GM20000 (cell line): ENCODE measurements around the gene TRAF3.

Source experiments
- DNase-seq: peaks from one replicate; pipeline ENCODE4 v3.0.0; 2012; ENCODE audit warnings: low spot score
- TF ChIP-seq, protein P1 (sequence below): IDR thresholded peaks from 2 replicates; pipeline ENCODE4 v1.5.1; 2012; ENCODE audit warnings: mild to moderate bottlenecking, control low read depth; ENCODE audit errors: extremely low read depth, missing control alignments

The TRAF3 gene

DNA sequence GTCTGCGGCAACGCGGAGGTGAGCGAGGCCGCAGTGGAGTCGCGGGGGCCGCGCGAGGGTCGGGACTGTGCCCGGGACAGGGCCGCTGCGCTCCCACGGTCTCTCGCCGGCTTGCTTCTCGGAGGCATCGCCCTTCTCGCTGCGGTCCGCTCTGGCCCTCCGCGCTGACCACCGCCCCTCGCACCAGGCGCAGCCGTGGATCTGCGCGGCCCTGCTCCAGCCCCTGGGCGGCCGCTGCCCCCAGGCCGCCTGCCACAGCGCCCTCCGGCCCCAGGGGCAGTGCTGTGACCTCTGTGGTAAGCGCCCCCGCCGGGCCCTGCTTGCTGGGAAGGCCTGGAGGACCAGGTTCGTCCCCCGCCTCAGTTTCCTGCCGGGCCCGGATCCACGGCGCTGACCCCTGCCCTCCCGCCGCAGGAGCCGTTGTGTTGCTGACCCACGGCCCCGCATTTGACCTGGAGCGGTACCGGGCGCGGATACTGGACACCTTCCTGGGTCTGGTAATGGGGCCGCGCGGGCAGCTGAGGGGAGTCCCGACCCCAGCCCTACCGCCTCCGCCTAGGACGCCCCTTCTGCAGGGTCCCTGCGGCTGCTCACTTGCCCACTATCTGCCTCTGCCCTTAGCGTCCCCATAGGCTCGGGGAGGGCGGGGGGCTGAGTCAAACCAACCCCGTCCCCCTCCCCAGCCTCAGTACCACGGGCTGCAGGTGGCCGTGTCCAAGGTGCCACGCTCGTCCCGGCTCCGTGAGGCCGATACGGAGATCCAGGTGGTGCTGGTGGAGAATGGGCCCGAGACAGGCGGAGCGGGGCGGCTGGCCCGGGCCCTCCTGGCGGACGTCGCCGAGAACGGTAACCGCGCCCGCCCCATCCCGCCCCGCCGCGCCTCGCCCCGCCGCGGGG lies 152.2 kb downstream of the TRAF3 start:
- DNase-seq: no peak
- TF ChIP-seq, protein P1, sequence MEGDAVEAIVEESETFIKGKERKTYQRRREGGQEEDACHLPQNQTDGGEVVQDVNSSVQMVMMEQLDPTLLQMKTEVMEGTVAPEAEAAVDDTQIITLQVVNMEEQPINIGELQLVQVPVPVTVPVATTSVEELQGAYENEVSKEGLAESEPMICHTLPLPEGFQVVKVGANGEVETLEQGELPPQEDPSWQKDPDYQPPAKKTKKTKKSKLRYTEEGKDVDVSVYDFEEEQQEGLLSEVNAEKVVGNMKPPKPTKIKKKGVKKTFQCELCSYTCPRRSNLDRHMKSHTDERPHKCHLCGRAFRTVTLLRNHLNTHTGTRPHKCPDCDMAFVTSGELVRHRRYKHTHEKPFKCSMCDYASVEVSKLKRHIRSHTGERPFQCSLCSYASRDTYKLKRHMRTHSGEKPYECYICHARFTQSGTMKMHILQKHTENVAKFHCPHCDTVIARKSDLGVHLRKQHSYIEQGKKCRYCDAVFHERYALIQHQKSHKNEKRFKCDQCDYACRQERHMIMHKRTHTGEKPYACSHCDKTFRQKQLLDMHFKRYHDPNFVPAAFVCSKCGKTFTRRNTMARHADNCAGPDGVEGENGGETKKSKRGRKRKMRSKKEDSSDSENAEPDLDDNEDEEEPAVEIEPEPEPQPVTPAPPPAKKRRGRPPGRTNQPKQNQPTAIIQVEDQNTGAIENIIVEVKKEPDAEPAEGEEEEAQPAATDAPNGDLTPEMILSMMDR: no peak

DNA sequence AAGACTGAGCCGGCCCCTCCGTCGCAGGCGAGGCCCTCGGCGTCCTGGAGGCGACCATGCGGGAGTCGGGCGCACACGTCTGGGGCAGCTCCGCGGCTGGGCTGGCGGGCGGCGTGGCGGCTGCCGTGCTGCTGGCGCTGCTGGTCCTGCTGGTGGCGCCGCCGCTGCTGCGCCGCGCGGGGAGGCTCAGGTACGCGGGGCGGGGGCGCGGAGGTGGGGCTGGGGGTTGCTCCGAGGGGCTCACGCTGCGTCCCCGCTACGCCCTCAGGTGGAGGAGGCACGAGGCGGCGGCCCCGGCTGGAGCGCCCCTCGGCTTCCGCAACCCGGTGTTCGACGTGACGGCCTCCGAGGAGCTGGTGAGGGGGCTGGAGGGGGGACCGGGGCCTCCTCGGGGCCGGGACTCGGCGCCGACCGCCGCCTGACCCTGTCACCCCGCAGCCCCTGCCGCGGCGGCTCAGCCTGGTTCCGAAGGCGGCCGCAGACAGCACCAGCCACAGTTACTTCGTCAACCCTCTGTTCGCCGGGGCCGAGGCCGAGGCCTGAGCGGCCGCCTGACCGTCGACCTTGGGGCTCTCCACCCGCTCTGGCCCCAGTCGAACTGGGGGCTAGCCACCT lies 153.0 kb downstream of the TRAF3 start:
- TF ChIP-seq, protein P1: no peak
- peak; percentile 67 for DNase-seq

DNA sequence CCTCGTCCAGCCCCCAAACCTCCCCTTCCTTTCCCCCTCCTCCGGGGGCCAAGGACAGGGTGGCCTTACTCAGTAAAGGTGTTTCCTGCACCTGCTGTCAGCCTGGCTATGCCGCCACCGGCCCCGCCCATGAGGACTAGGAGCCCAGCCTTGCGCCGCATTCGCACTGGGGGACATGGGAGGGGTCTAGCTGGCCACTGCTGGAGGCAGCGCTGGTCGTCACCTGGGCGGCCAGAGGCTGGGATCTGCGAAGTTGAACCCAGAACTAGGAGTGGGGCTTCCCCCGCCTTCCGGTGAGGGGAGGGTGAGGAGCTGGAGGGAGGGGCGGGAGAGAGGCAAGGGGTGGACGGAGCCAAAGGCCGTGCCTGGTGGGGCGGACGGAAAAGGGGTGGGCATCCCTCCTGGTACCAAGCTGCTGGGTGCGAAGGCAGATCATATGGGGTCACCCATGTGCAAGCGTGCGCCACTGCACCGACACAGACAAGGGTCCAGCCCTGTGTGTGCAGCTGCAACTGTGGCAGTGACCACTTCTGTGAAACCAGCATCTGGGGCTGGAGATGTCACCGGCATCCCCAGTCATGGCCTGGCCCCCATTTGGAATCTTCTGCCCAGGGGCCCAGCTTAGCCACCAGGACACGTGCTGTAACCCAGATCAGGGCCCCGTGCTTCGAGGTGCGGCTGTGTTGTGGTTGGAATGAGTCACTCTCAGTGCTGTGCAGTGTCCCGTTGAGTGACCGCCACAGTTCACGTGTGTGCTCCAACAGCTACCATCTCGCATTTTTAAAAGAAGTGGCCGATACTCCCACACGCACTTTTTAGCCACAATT lies 153.7 kb downstream of the TRAF3 start:
- DNase-seq: no peak
- TF ChIP-seq, protein P1: no peak

DNA sequence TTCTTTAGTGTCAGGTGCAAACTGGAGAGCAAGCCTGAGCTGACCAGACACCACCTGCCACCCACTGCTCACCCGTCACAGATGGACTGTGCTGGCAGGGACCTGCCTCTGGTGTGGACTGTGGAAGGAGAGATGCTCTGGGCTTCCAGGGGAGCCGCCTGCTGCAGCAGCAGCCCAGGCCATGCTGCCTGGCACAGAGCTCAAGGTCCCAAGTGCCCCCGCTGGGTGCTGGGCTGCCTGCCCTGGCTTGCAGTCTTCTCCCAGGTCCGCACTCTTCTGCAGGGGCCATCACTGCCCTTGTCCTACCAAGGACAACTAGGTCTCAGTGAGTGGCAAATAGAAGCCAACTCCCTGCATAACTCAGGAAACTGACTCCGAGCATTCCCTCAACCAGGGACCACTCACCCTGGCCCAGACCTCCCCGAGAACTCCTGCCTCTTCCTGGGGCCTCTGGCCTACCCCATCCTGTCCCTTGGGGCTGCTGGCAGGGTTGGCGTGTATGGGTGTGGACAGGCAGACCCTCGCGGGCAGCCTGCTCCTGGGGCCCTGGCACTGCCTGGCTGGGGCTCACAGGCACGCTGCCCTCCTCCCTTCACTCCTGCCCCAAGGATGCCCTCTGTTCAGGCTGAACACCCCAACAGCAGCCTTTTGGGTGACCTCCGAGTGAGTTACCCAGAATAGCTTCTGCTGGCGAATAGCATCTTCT lies 154.5 kb downstream of the TRAF3 start:
- TF ChIP-seq, protein P1: no peak
- DNase-seq: no peak

DNA sequence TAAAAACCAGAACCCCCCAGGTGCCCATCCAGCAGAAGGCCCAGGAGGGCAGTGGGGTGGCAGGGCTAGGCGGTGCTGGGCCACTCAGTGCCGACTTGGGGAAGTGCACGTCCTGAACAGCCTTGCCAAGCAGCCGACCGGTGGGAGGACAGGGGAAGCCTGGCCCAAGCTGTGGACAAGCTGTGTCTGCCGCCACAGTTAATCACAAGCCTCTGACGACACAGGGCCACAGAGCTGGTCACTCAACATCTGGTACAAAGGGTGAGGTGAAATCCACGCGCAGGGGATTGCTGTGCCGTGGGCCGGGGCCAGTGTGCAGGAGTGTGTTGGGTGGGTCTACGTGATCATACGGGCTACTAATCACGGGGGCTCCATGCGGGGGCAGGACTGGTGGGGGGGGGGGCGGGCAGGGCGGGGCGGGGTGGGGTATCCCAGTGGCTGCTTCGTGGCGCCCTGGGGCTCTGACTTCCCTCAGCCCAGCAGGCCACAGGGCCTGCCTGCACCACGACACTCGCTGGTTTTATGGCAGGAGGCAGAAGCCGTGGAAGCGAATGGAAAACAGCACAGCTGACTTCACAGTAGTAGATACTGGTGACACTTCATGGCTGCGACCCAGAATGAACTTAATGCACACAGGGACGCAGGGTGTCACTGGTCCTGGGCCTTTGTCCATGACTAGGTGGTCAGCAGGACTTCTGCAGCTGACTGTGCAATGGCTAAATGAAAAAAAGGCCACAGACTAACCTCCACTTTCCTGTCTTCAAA lies 155.4 kb downstream of the TRAF3 start:
- TF ChIP-seq, protein P1: no peak
- DNase-seq: no peak

DNA sequence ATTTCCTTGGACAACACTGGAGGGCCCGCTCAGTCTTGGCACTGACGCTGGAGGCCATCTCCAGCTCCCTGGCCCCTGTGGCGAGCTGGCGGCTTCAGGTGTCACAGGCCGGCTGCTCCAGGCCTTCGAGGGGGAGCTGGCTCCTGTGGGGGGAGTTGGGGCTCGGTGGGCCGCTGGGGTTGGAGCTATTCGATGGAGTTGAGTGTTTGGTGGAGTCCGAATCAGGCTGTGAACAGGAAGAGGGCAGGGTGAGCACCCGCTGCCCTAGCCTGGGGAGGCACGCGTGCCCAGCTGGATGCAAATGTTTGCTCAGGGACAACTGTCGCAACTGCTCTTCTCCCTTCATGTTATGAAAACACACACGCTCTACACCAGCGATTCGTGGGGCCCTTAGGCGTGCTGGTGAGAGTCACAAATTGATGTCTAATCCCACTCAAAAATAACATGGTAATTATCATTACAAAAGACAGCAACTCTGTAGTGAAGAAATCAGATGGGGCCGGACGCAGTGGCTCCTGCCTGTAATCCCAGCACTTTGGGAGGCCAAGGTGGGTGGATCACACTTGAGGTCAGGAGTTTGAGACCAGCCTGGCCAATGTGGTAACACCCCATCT lies 156.5 kb downstream of the TRAF3 start:
- no peak for DNase-seq
- TF ChIP-seq, protein P1: no peak
